ENCODE measurements around the gene NMNAT2. TPM values are rescaled to one million over a fixed set of nuclear protein-coding genes. Genes with fewer than 3 reads are reported as not detected.

The NMNAT2 gene
- total and polyA plus RNA-seq, 2 of the 8 experiments (the other 6 are each of a cell fraction or from before 2014, with no cell fraction given), result 6.5 to 20.9 TPM

GRCh38 chr1:183278739-183279591 lies 139.2 kb downstream of the NMNAT2 start:
- peak overlapping the region; percentile 84; the same call in 1 of the 2 replicates for H2BK12ac ChIP-seq (ENCODE audit: low read depth, low read length)
- no peaks in the 10 kb centered on the region for H3K79me2 ChIP-seq (ENCODE audit: control insufficient read depth in 1 of 2, insufficient read depth in 2 of 2, low read length in 2 of 2)
- H3K27ac ChIP-seq (ENCODE audit: low read depth, low read length), result no peak overlapping the region
- no peak overlapping the region for H3K14ac ChIP-seq (ENCODE audit: insufficient read length)
- H3K4ac ChIP-seq (replicated peaks; ENCODE audit: insufficient read length, low read depth, low read length), result no peak overlapping the region
- peak overlapping the region; percentile 0 to 18; a peak in 1 of 4 replicates for H3K4me2 ChIP-seq (ENCODE audit: insufficient read depth in 1 of 2, low read depth in 2 of 2, low read length in 2 of 2)
- H3K4me1 ChIP-seq (replicated peaks in 1 of 4; ENCODE audit: control insufficient read depth in 3 of 4, insufficient read depth in 4 of 4, low read length in 3 of 4), result peaks cover 14 to 23% (median 18%) of the 10 kb centered on the region in 4 experiments
- peak overlapping the region; percentile 10; the same call in 1 of the 2 replicates for H2BK15ac ChIP-seq (ENCODE audit: low read length)
- FAIRE-seq (no peak), DNase-seq (ENCODE audit: low read depth in 1 of 2, low spot score in 2 of 2) (no peak)
- no peak overlapping the region for H2BK120ac ChIP-seq (replicated peaks; ENCODE audit: low read depth, low read length)
- peak overlapping the region; percentile 25 for H4K91ac ChIP-seq (replicated peaks; ENCODE audit: insufficient read length, low read length)
- ChIA-PET CTCF (ENCODE audit: partially characterized antibody) (interaction anchor here (0.5 to 6.8 kb wide), 23 partner anchors 11 to 1936 kb away, joined by 3 to 84 read pairs (median 5); partner anchors contain the start of gene NMNAT2), POLR2A (ENCODE audit: partially characterized antibody) (interaction anchor here (1.0 kb wide), 1 partner anchor 389 kb away, joined by 3 read pairs; no protein-coding TSS in a partner anchor)
- H3K23ac ChIP-seq (ENCODE audit: insufficient read length), result no peak overlapping the region
- H4K20me1 ChIP-seq (replicated peaks in 1 of 2; ENCODE audit: control insufficient read depth in 1 of 2, insufficient read depth in 2 of 2, low read length in 2 of 2), result no peaks in the 10 kb centered on the region
- H2AK5ac ChIP-seq (ENCODE audit: low read depth, low read length), result peak overlapping the region; percentile 30; the same call in 1 of the 2 replicates
- no peaks in the 10 kb centered on the region for H3K36me3 ChIP-seq (ENCODE audit: control insufficient read depth in 2 of 4, insufficient read depth in 4 of 4, low read length in 3 of 4)
- peak overlapping the region; percentile 52; the same call in 1 of the 2 replicates for H3K18ac ChIP-seq (ENCODE audit: extremely low read depth, low read length)
- H2BK5ac ChIP-seq (ENCODE audit: low read depth, low read length), result peak overlapping the region; percentile 60
- no peak overlapping the region for H4K8ac ChIP-seq (ENCODE audit: extremely low read depth, insufficient read depth, low read length)
- no peaks in the 10 kb centered on the region for H3K9me3 ChIP-seq (ENCODE audit: insufficient read depth in 2 of 2, low read depth in 1 of 2, low read length in 1 of 2)
- no peaks in the 10 kb centered on the region for H3K79me1 ChIP-seq (ENCODE audit: low read depth, low read length)
- 0 out of 2 replicates have a peak overlapping the region, but pooled peaks have one; percentile 40 for H2BK20ac ChIP-seq (ENCODE audit: low read length)
- no peaks in the 10 kb centered on the region for H3K23me2 ChIP-seq (ENCODE audit: low read depth, low read length)
- H3K9ac ChIP-seq (replicated peaks in 1 of 4; ENCODE audit: extremely low read depth in 1 of 4, low read depth in 3 of 4, low read length in 3 of 4), result no peak overlapping the region
- no peak overlapping the region for H4K5ac ChIP-seq (ENCODE audit: insufficient read length, low read depth, low read length)
- H3K4me3 ChIP-seq (ENCODE audit: extremely low read depth in 1 of 4, insufficient read depth in 2 of 4, low read depth in 3 of 4, low read length in 4 of 4), result no peak overlapping the region
- H3K27me3 ChIP-seq (replicated peaks in 1 of 4; ENCODE audit: control insufficient read depth in 3 of 4, extremely low read depth in 1 of 4, insufficient read depth in 3 of 4, low read length in 3 of 4), result no peaks in the 10 kb centered on the region
- WGBS, 2 experiments (ENCODE audit: extremely low coverage in 1 of 2, insufficient coverage in 1 of 2, insufficient read length in 1 of 2, insufficient replicate concordance in 2 of 2, low coverage in 1 of 2, low lambda C conversion rate in 2 of 2, missing lambda C conversion rate in 1 of 2), result 71% methylated on average over 12 of the region's 12 CpGs; no CpG with 5 or more reads in 1 of the 2 experiments
- H2AFZ ChIP-seq (ENCODE audit: low read length), result no peak overlapping the region
- H3K56ac ChIP-seq (replicated peaks; ENCODE audit: insufficient read length, low read depth, low read length), result no peak overlapping the region
- no peak for TF ChIP-seq MAX (IDR thresholded peaks at IDR 0.05)
- TF ChIP-seq BRCA1 (IDR thresholded peaks at IDR 0.05; ENCODE audit: low read depth, low read length), result no peak
- no peak for TF ChIP-seq ATF2 (IDR thresholded peaks at IDR 0.05; ENCODE audit: low read length)
- TF ChIP-seq CHD2 (IDR thresholded peaks at IDR 0.05; ENCODE audit: low read length), result no peak
- no peak for TF ChIP-seq TCF12 (IDR thresholded peaks at IDR 0.05; ENCODE audit: low read depth, low read length)
- no peak for TF ChIP-seq CEBPB (IDR thresholded peaks at IDR 0.05; ENCODE audit: low read depth, low read length)
- TF ChIP-seq POLR2A (IDR thresholded peaks at IDR 0.05; ENCODE audit: control extremely low read depth in 1 of 2, low read depth in 2 of 2, low read length in 2 of 2), result no peak
- no peak for TF ChIP-seq SP2 (IDR thresholded peaks at IDR 0.05; ENCODE audit: low read length)
- TF ChIP-seq TAF7 (optimal IDR thresholded peaks at IDR 0.05; ENCODE audit: borderline replicate concordance, low read depth, low read length), result no peak
- TF ChIP-seq GTF2F1 (IDR thresholded peaks at IDR 0.05; ENCODE audit: borderline replicate concordance, low read depth, low read length), result no peak
- no peak for TF ChIP-seq JUND (IDR thresholded peaks at IDR 0.05; ENCODE audit: low read length)
